Activated T-cell treated with anti-CD3 and anti-CD28 coated beads, Interleukin-2, amount 50 U/mL, for 24 hours (primary cell): ENCODE results near the gene CRELD1.
"Not testable (repeated sequence)": the region's sequence is repeated elsewhere in the genome, so short reads cannot be mapped to it uniquely, and the experiment has no call there.

ENCODE experiments used
- DNase-seq: peaks from one replicate; pipeline ENCODE4 v3.0.0-alpha.2; 2020
- H3K27ac Mint-ChIP-seq: 2 replicates; pipeline ENCODE4 v1.8.0; 2020; ENCODE audit warnings: mild to moderate bottlenecking, mixed read lengths
- H3K27me3 Mint-ChIP-seq: 2 replicates; pipeline ENCODE4 v1.8.0; 2020; ENCODE audit warnings: mixed read lengths
- H3K36me3 Mint-ChIP-seq: 2 replicates; pipeline ENCODE4 v1.8.0; 2020; ENCODE audit warnings: low read depth, mixed read lengths
- H3K4me1 Mint-ChIP-seq: 2 replicates; pipeline ENCODE4 v1.8.0; 2020; ENCODE audit warnings: low read depth, mixed read lengths
- H3K4me3 Mint-ChIP-seq: 2 replicates; pipeline ENCODE4 v1.8.0; 2020; ENCODE audit warnings: mild to moderate bottlenecking, moderate library complexity, mixed read lengths
- H3K9me3 Mint-ChIP-seq: 2 replicates; pipeline ENCODE4 v1.8.0; 2020; ENCODE audit warnings: mixed read lengths

CRELD1 gene

GRCh38 chr3:9898467-9899241, 35.0 kb upstream of the CRELD1 start:
- no peak for DNase-seq
- Mint-ChIP-seq H3K27me3 (no peaks in the 10 kb centered on the region), H3K27ac (peak overlapping the region; percentile 4), H3K4me1 (peaks cover 64% of the 10 kb centered on the region), H3K36me3 (peaks cover 29% of the 10 kb centered on the region), H3K9me3 (peaks cover 3% of the 10 kb centered on the region), H3K4me3 (no peak overlapping the region)

DNA sequence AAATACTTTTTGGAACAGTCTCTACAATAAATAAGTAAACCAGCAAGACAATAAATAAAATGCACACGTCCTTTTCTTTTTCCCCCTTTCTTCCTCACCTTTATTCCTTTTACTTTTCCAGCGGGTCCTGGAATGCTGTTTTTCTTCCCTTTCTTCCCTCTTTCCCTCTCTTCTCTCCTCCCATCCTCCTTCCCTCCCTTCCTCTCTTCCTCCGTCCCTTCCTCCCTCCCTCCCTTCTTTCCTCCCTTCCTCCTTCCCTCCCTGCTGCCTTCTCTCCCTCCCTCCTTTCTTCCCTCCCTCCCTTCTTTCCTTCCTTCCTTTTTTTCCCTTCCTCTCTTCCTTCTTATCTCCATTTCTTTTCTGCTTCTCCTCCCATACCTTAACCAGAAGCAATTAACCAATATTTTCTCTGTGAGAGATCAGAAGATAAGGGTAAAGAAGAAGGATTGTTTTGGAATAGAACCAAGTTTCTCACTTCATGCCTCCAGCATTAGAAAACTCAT, 34.3 kb upstream of the CRELD1 start:
- H3K36me3 Mint-ChIP-seq = peaks cover 22% of the 10 kb centered on the region
- H3K27ac Mint-ChIP-seq = no peak overlapping the region
- peaks cover 3% of the 10 kb centered on the region for H3K9me3 Mint-ChIP-seq
- H3K4me3 Mint-ChIP-seq = no peak overlapping the region
- peaks cover 61% of the 10 kb centered on the region for H3K4me1 Mint-ChIP-seq
- no peaks in the 10 kb centered on the region for H3K27me3 Mint-ChIP-seq
- no peak for DNase-seq

DNA sequence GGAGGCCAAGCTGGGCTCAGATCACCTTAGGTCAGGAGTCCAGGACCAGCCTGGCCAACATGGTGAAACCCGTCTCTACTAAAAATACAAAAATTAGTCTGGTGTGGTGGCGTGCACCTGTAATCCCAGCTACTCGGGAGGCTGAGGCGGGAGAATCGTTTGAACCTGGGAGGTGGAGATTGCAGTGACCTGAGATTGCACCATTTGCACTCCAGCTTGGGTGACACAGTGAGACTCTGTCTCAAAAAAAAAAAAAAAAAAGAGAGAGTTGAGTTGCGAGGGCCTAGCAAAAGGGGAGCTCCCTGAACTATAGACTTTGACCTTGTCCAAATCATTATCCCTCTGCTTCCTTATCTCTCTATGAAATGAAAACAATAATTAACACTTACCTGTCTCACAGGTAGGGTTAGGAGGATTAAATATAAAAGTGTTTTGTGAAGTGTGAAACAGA, 32.6 kb upstream of the CRELD1 start:
- H3K36me3 Mint-ChIP-seq, DNase-seq, H3K4me3 Mint-ChIP-seq, H3K27ac Mint-ChIP-seq, H3K9me3 Mint-ChIP-seq, H3K27me3 Mint-ChIP-seq: not testable (repeated sequence)
- H3K4me1 Mint-ChIP-seq = peaks cover 51% of the 10 kb centered on the region

- H3K27ac Mint-ChIP-seq = peak overlapping the region; percentile 66
Measured at GRCh38 chr3:9901967-9902366, 31.7 kb upstream of the CRELD1 start.

GRCh38 chr3:9902372-9903237, 31.0 kb upstream of the CRELD1 start, which contains the start of gene IL17RE:
IL17RE (plus strand) TSS chr3:9902848; CDS start chr3:9902933, 85 bp downstream.
- Mint-ChIP-seq H3K27me3 (no peaks in the 10 kb centered on the region), H3K36me3 (no peaks in the 10 kb centered on the region), H3K27ac (peak within 1 kb of the TSS; percentile 66), H3K4me1 (peaks cover 38% of the 10 kb centered on the region), H3K4me3 (peak within 1 kb of the TSS; percentile 62), H3K9me3 (no peaks in the 10 kb centered on the region)
- DNase-seq = peak; percentile 43

More at GRCh38 chr3:9901967-9902366, 31.7 kb upstream of the CRELD1 start:
- Mint-ChIP-seq H3K4me1 (peaks cover 42% of the 10 kb centered on the region), H3K4me3 (peak overlapping the region; percentile 62), H3K36me3 (peaks cover 3% of the 10 kb centered on the region), H3K9me3 (no peaks in the 10 kb centered on the region), H3K27me3 (no peaks in the 10 kb centered on the region)
- DNase-seq = no peak

DNA sequence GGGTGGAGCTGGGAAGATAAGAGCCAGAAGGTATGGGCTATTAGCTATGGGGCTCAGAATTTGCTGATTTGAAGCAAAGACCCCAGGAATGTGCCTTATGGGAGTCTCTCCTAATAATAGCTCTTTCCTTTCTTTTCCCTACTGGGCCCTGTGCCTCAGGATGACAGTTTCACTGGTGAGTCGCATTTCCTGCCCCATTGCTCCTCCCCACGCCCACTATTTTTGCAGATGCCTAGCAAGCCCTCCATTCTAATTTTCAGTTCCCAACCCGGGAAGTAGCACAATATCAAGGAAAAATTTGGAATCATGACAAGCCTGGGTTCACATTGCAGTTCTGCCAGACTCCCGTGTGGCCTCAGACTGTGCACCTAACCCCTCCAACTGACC, 30.4 kb upstream of the CRELD1 start:
- DNase-seq = no peak
- Mint-ChIP-seq H3K4me3 (peak overlapping the region; percentile 62), H3K27me3 (no peaks in the 10 kb centered on the region), H3K27ac (peak overlapping the region; percentile 56), H3K9me3 (no peaks in the 10 kb centered on the region), H3K4me1 (peaks cover 34% of the 10 kb centered on the region), H3K36me3 (no peaks in the 10 kb centered on the region)

DNA sequence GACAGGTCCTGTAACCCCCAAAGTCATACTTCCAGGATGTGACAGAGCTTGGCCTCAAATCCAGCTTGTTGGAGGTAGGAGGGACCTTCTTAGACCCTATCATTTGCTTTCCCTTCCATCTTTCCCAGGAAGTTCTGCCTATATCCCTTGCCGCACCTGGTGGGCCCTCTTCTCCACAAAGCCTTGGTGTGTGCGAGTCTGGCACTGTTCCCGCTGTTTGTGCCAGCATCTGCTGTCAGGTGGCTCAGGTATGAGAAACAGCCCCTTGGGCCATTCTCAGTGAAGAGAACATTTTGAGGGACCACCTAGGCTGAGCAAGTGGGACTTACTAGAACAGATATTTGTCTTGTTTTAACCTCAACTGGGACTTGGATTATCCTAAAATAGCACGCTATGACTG, 29.7 kb upstream of the CRELD1 start:
- H3K27ac Mint-ChIP-seq = no peak overlapping the region
- H3K4me3 Mint-ChIP-seq = no peak overlapping the region
- H3K27me3 Mint-ChIP-seq = no peaks in the 10 kb centered on the region
- H3K36me3 Mint-ChIP-seq = no peaks in the 10 kb centered on the region
- H3K4me1 Mint-ChIP-seq = peaks cover 28% of the 10 kb centered on the region
- no peaks in the 10 kb centered on the region for H3K9me3 Mint-ChIP-seq
- no peak for DNase-seq

DNA sequence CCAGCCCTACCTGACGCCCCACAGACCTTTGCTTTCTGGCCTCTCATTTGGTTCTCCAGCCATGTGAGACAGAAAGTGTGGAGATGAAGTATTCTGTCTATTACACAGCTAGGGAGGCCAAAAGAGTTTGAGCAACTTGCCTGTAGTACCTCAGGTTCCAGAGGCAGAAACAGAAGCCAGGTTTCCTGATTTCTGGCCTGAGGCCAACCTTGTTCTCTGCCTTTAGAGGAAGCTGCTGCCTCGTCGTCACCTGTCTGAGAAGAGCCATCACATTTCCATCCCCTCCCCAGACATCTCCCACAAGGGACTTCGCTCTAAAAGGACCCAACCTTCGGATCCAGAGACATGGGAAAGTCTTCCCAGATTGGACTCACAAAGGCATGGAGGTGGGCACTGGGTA, 27.2 kb upstream of the CRELD1 start:
- Mint-ChIP-seq H3K9me3 (no peaks in the 10 kb centered on the region), H3K4me1 (peaks cover 33% of the 10 kb centered on the region), H3K27me3 (peaks cover 2% of the 10 kb centered on the region), H3K4me3 (no peak overlapping the region), H3K36me3 (no peaks in the 10 kb centered on the region), H3K27ac (no peak overlapping the region)
- no peak for DNase-seq

GRCh38 chr3:9908286-9908685, 25.3 kb upstream of the CRELD1 start:
- Mint-ChIP-seq H3K27me3 (peaks cover 5% of the 10 kb centered on the region), H3K27ac (no peak overlapping the region), H3K4me1 (peaks cover 25% of the 10 kb centered on the region), H3K9me3 (no peaks in the 10 kb centered on the region), H3K4me3 (no peak overlapping the region), H3K36me3 (no peaks in the 10 kb centered on the region)
- DNase-seq = no peak

- peaks cover 12% of the 10 kb centered on the region for H3K27me3 Mint-ChIP-seq
- no peaks in the 10 kb centered on the region for H3K36me3 Mint-ChIP-seq
- peak overlapping the region; percentile 53 for H3K27ac Mint-ChIP-seq
- peaks cover 17% of the 10 kb centered on the region for H3K4me1 Mint-ChIP-seq
- H3K9me3 Mint-ChIP-seq = no peaks in the 10 kb centered on the region
- H3K4me3 Mint-ChIP-seq = no peak overlapping the region
- no peak for DNase-seq
Measured at GRCh38 chr3:9909221-9910013, 24.2 kb upstream of the CRELD1 start.

DNA sequence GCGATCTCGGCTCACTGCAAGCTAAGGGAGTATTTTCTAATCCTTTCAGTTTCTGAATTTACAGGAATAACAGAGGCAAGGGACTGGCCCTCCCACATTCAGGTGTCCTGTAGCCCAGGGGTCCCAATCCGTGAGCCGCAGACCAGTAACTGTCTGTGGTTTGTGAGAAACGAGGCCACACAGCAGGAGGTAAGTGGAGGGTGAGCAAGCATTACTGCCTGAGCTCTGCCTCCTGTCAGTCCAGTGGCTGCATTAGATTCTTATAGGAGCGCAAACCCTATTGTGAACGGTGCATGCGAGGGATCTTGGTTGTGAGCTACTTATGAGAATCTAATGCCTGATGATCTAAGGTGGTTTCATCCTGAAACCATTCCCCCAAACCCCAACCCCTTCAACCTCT, 21.8 kb upstream of the CRELD1 start:
- no peaks in the 10 kb centered on the region for H3K9me3 Mint-ChIP-seq
- H3K4me1 Mint-ChIP-seq = peaks cover 29% of the 10 kb centered on the region
- peaks cover 16% of the 10 kb centered on the region for H3K27me3 Mint-ChIP-seq
- H3K27ac Mint-ChIP-seq = no peak overlapping the region
- no peak for DNase-seq
- no peak overlapping the region for H3K4me3 Mint-ChIP-seq
- no peaks in the 10 kb centered on the region for H3K36me3 Mint-ChIP-seq

DNA sequence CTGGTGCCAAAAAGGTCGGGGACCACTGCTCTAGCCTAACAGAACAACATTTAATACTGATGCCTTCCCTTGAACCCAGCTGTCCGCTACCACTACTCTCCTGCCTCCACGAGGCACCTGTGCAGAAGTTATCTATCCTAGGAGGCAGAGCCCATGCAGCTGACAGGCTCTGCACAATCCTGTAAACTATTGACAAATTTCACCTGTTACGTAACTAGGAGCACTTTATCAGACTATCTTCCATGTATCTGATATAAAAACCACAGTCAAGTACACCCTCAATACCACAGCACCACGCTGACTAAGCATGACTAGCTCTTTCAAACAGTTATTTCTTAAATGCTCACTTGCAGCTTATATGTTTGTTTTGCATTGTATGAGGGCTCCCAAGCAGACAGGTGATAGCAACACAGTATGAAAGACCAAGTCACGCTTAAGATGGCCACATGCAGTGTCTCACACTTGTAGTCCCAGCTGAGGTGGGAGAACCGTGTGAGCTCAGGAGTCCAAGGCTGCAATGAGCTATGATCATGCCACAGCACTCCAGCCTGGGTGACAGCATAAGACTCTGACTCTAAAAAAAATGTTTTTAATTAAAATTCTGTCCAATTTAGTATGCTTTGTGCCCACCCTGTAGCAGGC, 21.2 kb upstream of the CRELD1 start:
- Mint-ChIP-seq H3K9me3 (no peaks in the 10 kb centered on the region), H3K4me3 (no peak overlapping the region), H3K36me3 (no peaks in the 10 kb centered on the region), H3K27me3 (peaks cover 16% of the 10 kb centered on the region), H3K4me1 (peaks cover 30% of the 10 kb centered on the region), H3K27ac (no peak overlapping the region)
- DNase-seq = no peak

- no peaks in the 10 kb centered on the region for H3K9me3 Mint-ChIP-seq
- no peak overlapping the region for H3K4me3 Mint-ChIP-seq
- H3K27ac Mint-ChIP-seq = no peak overlapping the region
- no peaks in the 10 kb centered on the region for H3K36me3 Mint-ChIP-seq
- DNase-seq = no peak
- H3K4me1 Mint-ChIP-seq = peaks cover 30% of the 10 kb centered on the region
- H3K27me3 Mint-ChIP-seq = peaks cover 16% of the 10 kb centered on the region
Measured at GRCh38 chr3:9913601-9914000, 20.0 kb upstream of the CRELD1 start.

- Mint-ChIP-seq H3K27ac (no peak overlapping the region), H3K4me3 (no peak overlapping the region), H3K27me3 (peaks cover 16% of the 10 kb centered on the region), H3K4me1 (peaks cover 30% of the 10 kb centered on the region), H3K36me3 (no peaks in the 10 kb centered on the region), H3K9me3 (no peaks in the 10 kb centered on the region)
- DNase-seq = no peak
Measured at GRCh38 chr3:9914011-9914410, 19.6 kb upstream of the CRELD1 start.
